Liver (tissue), 3 donors: ENCODE results near the gene NOP16.

ENCODE experiments used
- JUND ChIP-seq, 2 donors: IDR thresholded peaks; 2 replicates each; pipeline ENCODE4 v1.6.1; 2016; ENCODE audit warnings: antibody characterized with exemption in 2 of 2
- NR2F2 ChIP-seq: IDR thresholded peaks from 2 replicates; pipeline ENCODE4 v1.6.1; 2016; ENCODE audit warnings: antibody characterized with exemption
- RAD21 ChIP-seq, 2 donors: IDR thresholded peaks; 2 replicates each; pipeline ENCODE4 v1.6.1; 2016; ENCODE audit warnings: antibody characterized with exemption in 2 of 2, mild to moderate bottlenecking in 2 of 2
- SP1 ChIP-seq: IDR thresholded peaks from 2 replicates; pipeline ENCODE4 v1.6.1; 2018; ENCODE audit warnings: antibody characterized with exemption, mild to moderate bottlenecking
- TAF1 ChIP-seq: conservative IDR thresholded peaks from 2 replicates; pipeline ENCODE4 v1.6.1; 2016; ENCODE audit warnings: antibody characterized with exemption, mild to moderate bottlenecking
- YY1 ChIP-seq: IDR thresholded peaks from 2 replicates; pipeline ENCODE4 v1.6.1; 2016; ENCODE audit warnings: antibody characterized with exemption, mild to moderate bottlenecking
- ZBTB33 ChIP-seq: IDR thresholded peaks from 2 replicates; pipeline ENCODE4 v1.6.1; 2016; ENCODE audit warnings: antibody characterized with exemption
- TF ChIP-seq, protein P1 (sequence below): fragments of 150-350 bp; IDR thresholded peaks from 2 replicates; pipeline ENCODE4 v1.5.1; 2017; ENCODE audit warnings: improper control_type of control experiment, low read depth, low read length; ENCODE audit not compliant: missing input control
- TF ChIP-seq, protein P2 (sequence below): IDR thresholded peaks from 2 replicates; pipeline ENCODE4 v1.6.1; 2016; ENCODE audit warnings: antibody characterized with exemption
- donor health status: healthy.
- donor health status: healthy.

GRCh38 chr5:176355400-176356178 lies 32.8 kb downstream of the NOP16 start:
- TF ChIP-seq, protein P1, sequence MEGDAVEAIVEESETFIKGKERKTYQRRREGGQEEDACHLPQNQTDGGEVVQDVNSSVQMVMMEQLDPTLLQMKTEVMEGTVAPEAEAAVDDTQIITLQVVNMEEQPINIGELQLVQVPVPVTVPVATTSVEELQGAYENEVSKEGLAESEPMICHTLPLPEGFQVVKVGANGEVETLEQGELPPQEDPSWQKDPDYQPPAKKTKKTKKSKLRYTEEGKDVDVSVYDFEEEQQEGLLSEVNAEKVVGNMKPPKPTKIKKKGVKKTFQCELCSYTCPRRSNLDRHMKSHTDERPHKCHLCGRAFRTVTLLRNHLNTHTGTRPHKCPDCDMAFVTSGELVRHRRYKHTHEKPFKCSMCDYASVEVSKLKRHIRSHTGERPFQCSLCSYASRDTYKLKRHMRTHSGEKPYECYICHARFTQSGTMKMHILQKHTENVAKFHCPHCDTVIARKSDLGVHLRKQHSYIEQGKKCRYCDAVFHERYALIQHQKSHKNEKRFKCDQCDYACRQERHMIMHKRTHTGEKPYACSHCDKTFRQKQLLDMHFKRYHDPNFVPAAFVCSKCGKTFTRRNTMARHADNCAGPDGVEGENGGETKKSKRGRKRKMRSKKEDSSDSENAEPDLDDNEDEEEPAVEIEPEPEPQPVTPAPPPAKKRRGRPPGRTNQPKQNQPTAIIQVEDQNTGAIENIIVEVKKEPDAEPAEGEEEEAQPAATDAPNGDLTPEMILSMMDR = no peak
- TF ChIP-seq, protein P2, sequence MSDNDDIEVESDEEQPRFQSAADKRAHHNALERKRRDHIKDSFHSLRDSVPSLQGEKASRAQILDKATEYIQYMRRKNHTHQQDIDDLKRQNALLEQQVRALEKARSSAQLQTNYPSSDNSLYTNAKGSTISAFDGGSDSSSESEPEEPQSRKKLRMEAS = no peak
- no peak for TF ChIP-seq YY1
- TF ChIP-seq RAD21 (IDR thresholded peaks at IDR 0.05) = no peak
- no peak for TF ChIP-seq ZBTB33
- no peak for TF ChIP-seq SP1
- TF ChIP-seq TAF1 = no peak
- no peak for TF ChIP-seq JUND (IDR thresholded peaks at IDR 0.05)
- TF ChIP-seq NR2F2 = no peak
